AG08396 (cell line): ENCODE data around the gene C10orf105.
A peak's percentile ranks its signal among the peaks of the same experiment; 100 is the strongest.

ENCODE experiments used
- DNase-seq: peaks from one replicate; pipeline ENCODE4 v3.0.0; 2012; ENCODE audit warnings: low spot score, mixed read lengths

C10orf105 gene

DNA sequence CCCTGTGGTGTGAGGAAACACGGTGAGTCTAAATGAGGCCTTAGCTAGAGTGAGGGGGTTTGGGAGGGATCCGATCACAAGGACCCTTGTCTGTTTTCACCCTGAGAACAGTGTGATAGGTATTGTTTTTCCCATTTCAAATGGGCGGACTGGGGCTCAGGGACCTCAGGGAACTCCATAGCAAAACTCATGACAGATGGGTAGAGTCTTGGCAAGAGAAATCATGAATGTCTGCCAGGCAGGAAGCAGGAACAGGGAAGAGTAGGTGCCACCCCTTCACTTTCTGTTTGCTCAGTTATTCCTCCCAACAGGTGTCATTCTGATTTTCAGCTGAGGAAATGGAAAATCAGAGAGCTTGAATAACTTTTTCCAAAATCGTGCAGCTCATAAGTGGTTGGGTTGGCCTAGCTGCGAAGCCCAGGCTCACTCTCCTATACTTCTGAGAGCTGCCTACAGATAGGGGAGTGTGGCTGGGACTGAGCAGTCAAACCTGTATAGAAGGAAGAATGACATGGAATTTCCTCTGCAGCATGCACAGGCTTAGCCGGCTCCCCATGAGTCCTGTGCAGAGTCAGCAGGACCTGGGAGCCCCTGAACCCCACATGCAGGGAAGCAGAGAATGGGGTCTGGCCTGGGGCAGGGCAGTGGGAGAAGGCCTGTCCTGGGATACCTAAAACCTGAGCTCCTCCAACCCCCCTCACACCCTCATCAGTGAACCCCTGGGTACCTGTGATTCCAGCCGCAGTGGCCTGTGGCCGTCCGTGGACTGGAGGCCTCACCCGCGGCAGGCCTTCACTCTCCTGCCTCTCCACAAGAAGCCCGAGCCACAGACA lies 17.6 kb upstream of the C10orf105 start:
- no peak for DNase-seq

DNA sequence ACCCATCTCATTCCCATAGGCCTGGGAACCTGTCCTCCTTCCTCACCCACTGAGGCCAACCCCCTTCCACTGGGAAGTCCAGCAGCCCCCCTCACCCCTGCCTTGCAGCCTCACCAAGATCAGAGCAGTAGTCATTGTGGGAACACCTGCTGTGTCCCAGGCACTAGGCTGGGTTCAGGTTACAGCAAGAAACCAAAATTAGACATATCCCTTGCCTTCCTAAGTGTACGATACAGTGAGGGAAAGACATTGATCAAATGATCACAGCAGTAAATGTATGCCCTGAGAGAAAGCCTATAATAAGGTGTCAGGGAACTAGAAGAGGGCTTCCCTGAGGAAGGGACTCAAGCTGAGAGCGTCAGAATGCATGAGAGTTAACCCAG lies 17.0 kb upstream of the C10orf105 start:
- no peak for DNase-seq

DNA sequence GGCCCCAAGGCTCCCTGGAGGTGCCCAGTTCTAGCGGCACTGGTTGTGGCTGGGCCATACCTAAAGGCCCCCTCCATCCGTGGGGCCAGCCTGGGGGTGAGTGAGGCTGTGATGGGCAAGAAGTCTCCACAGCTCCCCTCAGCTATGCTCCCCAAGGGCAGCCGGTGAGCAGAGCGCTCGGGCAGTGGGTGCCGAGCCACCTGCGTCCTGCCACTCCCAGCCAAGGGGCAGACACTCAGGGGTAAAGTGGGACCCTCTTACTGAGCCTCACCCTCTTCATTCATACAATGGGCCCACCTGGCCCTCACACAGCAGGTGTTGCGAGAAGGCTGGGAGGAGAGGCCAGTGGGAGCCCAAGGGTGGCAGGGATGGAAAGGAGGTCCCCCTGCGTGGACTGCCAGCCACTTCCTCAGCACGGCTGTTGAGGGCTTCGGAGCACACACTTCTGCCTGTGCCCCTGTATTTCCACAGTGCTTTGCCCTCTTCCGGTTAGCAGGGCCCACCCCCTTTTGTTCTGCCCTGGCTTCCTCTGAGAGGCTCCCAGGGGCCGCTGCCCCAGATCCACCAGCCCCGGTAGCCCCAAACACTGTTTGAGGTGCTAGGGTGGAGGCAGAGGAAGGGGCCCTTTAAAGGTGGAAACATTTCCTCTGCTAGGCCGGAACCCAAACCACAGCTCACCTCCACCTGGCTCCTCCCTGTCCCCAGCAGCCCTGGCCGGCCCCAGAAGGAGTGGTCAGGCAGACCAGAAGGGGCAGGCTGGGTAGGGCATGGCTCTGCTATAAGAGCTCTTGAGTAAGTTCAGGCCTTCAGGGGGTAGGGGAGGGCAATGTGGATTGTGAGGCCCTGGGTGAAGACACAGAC lies 16.4 kb upstream of the C10orf105 start:
- DNase-seq = no peak

DNA sequence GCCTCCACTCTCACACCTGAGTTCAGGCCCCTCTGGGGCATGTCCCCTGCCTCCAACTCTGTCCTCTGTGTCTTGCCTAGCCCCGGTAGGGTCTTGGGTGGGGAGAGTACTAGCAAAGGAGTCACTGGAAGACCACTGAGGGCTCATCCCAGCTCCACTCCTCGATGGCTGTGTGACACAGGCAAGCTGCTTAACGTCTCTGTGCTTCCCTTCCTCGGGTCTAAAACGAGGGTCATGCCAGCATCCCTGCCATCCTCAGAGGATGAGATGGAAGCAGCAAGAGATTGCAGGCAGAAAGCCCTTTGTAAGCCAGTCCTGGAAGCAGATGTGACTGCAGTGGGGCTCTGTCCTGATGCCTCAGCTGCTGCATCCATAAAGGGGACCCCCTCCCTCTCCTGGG lies 15.2 kb upstream of the C10orf105 start:
- DNase-seq = no peak

GRCh38 chr10:71731791-71732190 lies 12.2 kb upstream of the C10orf105 start:
- no peak for DNase-seq

DNA sequence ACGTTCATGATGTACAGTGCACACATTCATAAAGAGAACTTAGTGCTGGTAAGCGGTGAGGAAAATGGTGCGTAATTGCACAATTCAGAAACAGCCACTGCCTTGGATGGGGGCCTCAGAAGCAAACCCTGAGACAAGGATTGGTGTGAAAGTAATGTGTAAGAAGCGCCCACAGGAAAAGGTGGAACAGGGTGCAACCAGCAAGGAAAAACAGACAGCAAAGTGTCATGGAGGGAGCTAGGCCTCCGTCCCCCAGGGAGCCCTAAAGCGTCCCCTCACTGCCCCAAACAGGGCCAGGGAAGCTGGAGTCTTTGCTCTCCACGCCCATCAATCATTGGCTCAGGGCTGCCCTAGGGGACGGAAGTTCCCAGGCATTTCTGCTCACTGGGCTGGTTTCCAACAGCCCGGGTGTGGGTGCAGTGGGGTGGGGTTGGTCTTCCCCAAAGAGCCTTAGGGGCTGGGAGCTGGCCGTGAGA lies 9.6 kb upstream of the C10orf105 start:
- DNase-seq = no peak

- peak; percentile 57 for DNase-seq
Observed at GRCh38 chr10:71727738-71728737, 8.5 kb upstream of the C10orf105 start.

- no peak for DNase-seq
Observed at GRCh38 chr10:71727105-71727737, 7.6 kb upstream of the C10orf105 start.

DNA sequence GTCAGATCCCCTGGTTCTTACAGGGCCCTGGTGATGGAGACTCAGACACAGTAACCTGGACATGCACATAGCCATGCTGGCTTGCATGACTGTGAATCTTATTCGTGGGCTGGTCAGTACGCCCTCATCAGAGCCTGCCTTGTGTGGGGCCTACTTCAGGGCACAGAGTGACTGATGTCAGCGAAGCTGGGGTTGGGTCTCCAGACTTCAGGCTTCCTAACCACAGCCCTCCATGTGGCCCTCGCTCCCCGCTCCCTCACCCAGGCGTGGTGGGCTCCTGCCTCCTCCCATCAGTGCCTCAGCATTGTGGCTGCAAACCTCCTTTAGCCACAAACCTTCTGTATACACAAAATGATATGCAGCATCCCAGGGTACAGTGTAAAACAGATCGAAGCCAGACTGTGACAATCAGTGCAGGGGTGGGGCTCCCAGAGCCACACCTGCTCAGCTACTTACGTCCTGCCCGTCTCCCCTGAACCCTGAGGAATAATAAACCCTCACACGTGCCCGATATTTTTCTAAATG lies 7.1 kb upstream of the C10orf105 start:
- no peak for DNase-seq

DNA sequence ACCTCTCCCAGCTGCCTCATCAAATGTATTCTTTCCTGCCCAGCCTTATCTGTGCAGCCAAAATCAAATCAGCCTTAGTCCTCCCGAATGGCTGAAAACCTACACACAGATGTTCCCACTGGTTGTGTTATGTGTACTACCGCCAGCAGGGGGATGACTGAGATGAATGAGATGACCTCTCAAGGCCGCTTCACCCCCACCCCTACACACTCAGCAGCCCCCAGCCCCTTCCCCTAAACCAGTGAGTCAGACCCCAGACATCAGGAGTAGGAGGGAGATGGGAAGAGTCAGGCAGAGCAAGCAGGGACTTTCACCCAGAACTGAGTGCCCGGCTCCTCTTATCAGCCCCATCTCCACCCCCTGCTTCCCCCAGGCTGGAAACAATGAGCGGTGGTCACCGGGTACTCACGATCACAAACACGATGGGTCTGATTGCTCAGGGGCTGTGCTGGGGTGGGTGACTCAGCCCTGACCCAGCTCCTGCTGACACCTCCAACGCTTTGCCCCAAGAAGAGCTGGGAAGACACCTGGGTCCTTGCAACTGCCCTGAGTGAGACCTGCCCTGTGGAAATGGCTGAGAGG lies 6.5 kb upstream of the C10orf105 start:
- peak; percentile 61 for DNase-seq

DNA sequence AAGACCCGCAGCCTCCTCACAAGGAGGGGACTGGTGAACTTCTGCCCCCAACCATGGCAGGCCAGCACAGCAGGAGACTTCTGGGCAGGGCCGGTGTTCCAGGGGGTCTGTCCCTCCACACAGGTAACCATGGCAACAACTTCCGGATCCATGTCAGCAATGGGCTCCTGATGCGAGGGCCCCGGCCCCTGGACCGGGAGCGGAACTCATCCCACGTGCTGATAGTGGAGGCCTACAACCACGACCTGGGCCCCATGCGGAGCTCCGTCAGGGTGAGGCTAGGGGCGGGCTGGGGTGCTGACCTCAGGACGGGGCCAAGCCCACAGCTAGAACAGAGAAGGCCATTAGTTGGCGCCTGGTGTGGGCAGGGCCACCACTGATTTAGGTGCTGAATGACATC lies 5.7 kb upstream of the C10orf105 start:
- no peak for DNase-seq

GRCh38 chr10:71724539-71724938 lies 5.0 kb upstream of the C10orf105 start:
- DNase-seq = no peak

DNA sequence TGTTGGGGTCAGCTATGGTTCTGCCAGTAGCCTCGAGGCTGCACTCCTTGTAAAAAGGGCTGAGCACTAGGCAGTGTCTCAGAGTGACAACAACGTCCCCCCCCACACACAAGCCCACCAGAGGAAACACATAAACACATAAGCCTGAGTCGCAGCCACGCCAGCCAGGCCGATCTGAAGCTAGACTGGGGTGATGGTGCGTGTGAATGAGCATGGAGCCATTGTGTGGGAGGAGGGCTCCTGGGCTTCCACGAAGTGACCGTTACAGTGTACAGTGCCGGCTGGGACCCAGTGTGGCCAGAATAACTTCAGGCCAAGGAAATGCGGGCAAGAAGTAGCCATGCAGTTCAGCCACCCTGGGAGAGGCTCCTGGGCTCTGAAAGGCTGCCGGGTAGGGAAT lies 3.7 kb upstream of the C10orf105 start:
- no peak for DNase-seq

DNA sequence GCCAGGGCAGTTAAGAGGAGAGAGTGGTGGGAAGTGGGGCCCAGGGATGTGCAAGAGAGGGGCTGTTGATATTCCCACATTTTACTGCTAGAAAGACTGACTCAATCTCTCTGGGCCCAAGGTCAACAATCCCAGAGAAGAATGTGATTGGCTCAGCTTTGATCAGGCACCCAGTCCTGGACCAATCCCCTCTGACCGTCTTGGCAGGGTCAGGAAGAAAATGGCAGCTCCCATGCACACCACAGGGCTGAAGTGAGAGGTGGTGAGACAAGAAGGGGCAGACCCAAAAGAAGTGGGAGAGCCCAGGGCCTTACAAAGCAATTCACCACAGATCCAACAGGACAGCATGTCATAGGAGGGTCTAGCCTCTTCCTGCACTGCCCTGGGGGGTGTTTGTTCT lies 3.3 kb upstream of the C10orf105 start:
- no peak for DNase-seq

- DNase-seq = no peak
Observed at GRCh38 chr10:71721313-71721712, 1.7 kb upstream of the C10orf105 start.

DNA sequence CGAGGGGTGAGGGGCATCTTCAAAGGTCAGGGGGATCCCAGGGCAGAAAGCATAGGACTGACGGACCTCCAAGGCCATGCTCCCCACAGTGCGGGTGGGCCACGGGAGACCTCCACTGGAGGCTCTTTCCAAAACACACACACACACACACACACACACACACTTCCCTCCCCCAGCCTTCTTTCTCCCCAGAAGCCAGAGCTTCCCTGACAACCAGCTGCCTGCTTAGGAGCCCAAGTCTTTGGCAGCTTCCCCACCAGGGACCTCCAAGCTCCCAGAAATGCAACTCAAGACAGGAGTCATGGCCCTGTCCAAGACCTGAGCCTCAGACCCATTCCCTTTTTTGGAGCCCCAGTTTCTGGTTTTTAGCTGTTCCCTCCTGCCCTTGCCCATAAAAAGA lies 710 bp upstream of the C10orf105 start:
- DNase-seq = no peak

GRCh38 chr10:71719042-71719441 lies 536 bp downstream of the C10orf105 start:
- DNase-seq = peak; percentile 65

DNA sequence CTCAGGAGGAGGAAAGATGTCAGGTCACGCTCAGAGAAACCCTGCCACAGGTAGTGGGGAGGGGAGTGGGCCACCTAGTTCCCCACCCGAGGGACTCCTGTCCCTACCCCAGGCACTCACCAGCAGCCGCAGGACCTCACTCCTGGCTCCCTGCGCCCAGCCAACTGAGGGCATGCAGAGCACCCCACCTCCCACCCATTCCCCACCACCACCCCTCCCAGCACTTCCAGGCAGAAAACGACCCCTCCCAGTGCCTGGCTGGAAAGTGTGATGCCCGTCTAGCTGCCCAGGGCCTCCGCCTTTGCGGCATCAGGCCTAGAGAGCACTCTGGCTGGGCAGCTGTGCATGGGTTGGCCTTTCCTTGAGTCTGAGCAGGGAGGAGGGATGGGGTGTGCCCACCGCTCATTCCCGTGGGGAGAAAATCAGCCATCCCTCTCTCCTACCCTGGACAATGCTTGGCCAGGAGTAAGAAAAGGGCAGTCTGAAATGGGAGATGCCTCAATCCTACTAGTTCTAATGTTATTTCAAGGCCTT lies 1.3 kb downstream of the C10orf105 start:
- no peak for DNase-seq

- DNase-seq = no peak
Observed at GRCh38 chr10:71717551-71717951, 2.0 kb downstream of the C10orf105 start.

GRCh38 chr10:71717056-71717455 lies 2.5 kb downstream of the C10orf105 start:
- no peak for DNase-seq
